HEK293 (cell line): ENCODE results near the gene DOCK9.

Experiments
- FEZF1 ChIP-seq: fragments of 450-650 bp; formaldehyde crosslinking; IDR thresholded peaks from 2 replicates; pipeline ENCODE4 v1.5.1; 2016; ENCODE audit warnings: missing biosample characterization, missing genetic modification characterization
- ZNF335 ChIP-seq: fragments of 450-650 bp; formaldehyde crosslinking; conservative IDR thresholded peaks from 2 replicates; pipeline ENCODE4 v1.5.1; 2016; ENCODE audit warnings: missing biosample characterization, missing genetic modification characterization
- ZNF37A ChIP-seq: fragments of 450-650 bp; IDR thresholded peaks from 2 replicates; pipeline ENCODE4 v1.5.1; 2018; ENCODE audit warnings: missing biosample characterization, missing genetic modification characterization
- ZNF510 ChIP-seq: fragments of 450-650 bp; formaldehyde crosslinking; IDR thresholded peaks from 2 replicates; pipeline ENCODE4 v1.5.1; 2018; ENCODE audit warnings: mild to moderate bottlenecking, missing genetic modification characterization, missing biosample characterization; ENCODE audit not compliant: insufficient replicate concordance
- ZNF558 ChIP-seq: fragments of 450-650 bp; formaldehyde crosslinking; IDR thresholded peaks from 2 replicates; pipeline ENCODE4 v1.5.1; 2016; ENCODE audit warnings: missing biosample characterization, missing genetic modification characterization
- ZNF791 ChIP-seq: fragments of 450-650 bp; formaldehyde crosslinking; IDR thresholded peaks from 2 replicates; pipeline ENCODE4 v1.5.1; 2016; ENCODE audit warnings: missing biosample characterization, missing genetic modification characterization
- ZNF830 ChIP-seq: fragments of 450-650 bp; IDR thresholded peaks from 2 replicates; pipeline ENCODE4 v1.5.0; 2018; ENCODE audit warnings: missing biosample characterization, missing genetic modification characterization, low read depth, mild to moderate bottlenecking, moderate library complexity
- TF ChIP-seq, protein P1 (sequence below): fragments of 450-650 bp; formaldehyde crosslinking; IDR thresholded peaks from 2 replicates; pipeline ENCODE4 v1.5.1; 2016; ENCODE audit warnings: missing biosample characterization, missing genetic modification characterization

GRCh38 chr13:98972627-98973026 is 5.2 kb downstream of the DOCK9 start:
- TF ChIP-seq, protein P1, sequence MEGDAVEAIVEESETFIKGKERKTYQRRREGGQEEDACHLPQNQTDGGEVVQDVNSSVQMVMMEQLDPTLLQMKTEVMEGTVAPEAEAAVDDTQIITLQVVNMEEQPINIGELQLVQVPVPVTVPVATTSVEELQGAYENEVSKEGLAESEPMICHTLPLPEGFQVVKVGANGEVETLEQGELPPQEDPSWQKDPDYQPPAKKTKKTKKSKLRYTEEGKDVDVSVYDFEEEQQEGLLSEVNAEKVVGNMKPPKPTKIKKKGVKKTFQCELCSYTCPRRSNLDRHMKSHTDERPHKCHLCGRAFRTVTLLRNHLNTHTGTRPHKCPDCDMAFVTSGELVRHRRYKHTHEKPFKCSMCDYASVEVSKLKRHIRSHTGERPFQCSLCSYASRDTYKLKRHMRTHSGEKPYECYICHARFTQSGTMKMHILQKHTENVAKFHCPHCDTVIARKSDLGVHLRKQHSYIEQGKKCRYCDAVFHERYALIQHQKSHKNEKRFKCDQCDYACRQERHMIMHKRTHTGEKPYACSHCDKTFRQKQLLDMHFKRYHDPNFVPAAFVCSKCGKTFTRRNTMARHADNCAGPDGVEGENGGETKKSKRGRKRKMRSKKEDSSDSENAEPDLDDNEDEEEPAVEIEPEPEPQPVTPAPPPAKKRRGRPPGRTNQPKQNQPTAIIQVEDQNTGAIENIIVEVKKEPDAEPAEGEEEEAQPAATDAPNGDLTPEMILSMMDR (tag by site-specific recombination), result no peak
- TF ChIP-seq ZNF791 (tag by site-specific recombination), result no peak
- TF ChIP-seq ZNF510, result no peak
- TF ChIP-seq ZNF335 (tag by site-specific recombination), result no peak
- no peak for TF ChIP-seq FEZF1 (tag by site-specific recombination)
- no peak for TF ChIP-seq ZNF558 (tag by site-specific recombination)
- no peak for TF ChIP-seq ZNF830 (tag by site-specific recombination)
- TF ChIP-seq ZNF37A (tag by site-specific recombination), result no peak
